Tibial nerve (tissue), 4 donors: Measurements from ENCODE around the gene STIM1.

ENCODE experiments used
- EP300 ChIP-seq, 2 donors: sonication (generic); formaldehyde crosslinking; IDR thresholded peaks; one replicate each; pipeline ENCODE4 v1.6.1; 2017; ENCODE audit warnings: antibody characterized with exemption in 2 of 2, mild to moderate bottlenecking in 1 of 2
- POLR2A ChIP-seq, 2 donors: fragments of 450-650 bp; IDR thresholded peaks; one replicate each; pipeline ENCODE4 v1.6.1; 2017; ENCODE audit warnings: antibody characterized with exemption in 2 of 2, mild to moderate bottlenecking in 2 of 2, moderate library complexity in 2 of 2
- TF ChIP-seq, protein P1 (sequence below), 5 experiments: fragments of 200-600 bp in 3 of 5; fragments of 450-650 bp in 2 of 5; sonication (generic) in 3 of 5; IDR thresholded peaks; one replicate each; pipeline ENCODE4 v1.5.1; 2016 to 2019; ENCODE audit warnings: antibody characterized with exemption in 5 of 5, mild to moderate bottlenecking in 3 of 5, moderate library complexity in 2 of 5

- TF ChIP-seq, protein P1, sequence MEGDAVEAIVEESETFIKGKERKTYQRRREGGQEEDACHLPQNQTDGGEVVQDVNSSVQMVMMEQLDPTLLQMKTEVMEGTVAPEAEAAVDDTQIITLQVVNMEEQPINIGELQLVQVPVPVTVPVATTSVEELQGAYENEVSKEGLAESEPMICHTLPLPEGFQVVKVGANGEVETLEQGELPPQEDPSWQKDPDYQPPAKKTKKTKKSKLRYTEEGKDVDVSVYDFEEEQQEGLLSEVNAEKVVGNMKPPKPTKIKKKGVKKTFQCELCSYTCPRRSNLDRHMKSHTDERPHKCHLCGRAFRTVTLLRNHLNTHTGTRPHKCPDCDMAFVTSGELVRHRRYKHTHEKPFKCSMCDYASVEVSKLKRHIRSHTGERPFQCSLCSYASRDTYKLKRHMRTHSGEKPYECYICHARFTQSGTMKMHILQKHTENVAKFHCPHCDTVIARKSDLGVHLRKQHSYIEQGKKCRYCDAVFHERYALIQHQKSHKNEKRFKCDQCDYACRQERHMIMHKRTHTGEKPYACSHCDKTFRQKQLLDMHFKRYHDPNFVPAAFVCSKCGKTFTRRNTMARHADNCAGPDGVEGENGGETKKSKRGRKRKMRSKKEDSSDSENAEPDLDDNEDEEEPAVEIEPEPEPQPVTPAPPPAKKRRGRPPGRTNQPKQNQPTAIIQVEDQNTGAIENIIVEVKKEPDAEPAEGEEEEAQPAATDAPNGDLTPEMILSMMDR (IDR thresholded peaks at IDR 0.05) = no peak
- no peak for TF ChIP-seq POLR2A (IDR thresholded peaks at IDR 0.05)
- TF ChIP-seq EP300 (IDR thresholded peaks at IDR 0.05) = no peak
Observed at GRCh38 chr11:3856856-3857553, 1.5 kb downstream of the STIM1 start.
